SW 1271 (cell line): ENCODE results near the gene AK1.
"Not testable (repeated sequence)": the region's sequence is repeated elsewhere in the genome, so short reads cannot be mapped to it uniquely, and the experiment has no call there.

Experiments used
- DNase-seq, 2 experiments: peaks; one replicate each; lab custom pipeline; 2025; lab: John Stamatoyannopoulos, UW

Gene AK1

GRCh38 chr9:127884427-127884911 lies 7.0 kb upstream of the AK1 start:
- no peak for DNase-seq

- no peak for DNase-seq
Measured at GRCh38 chr9:127883959-127884358, 6.5 kb upstream of the AK1 start.

GRCh38 chr9:127881715-127882114 lies 4.2 kb upstream of the AK1 start:
- not testable (repeated sequence) for DNase-seq

GRCh38 chr9:127880143-127880542 lies 2.7 kb upstream of the AK1 start:
- no peak for DNase-seq

- no peak for DNase-seq
Measured at GRCh38 chr9:127878652-127879390, 1.3 kb upstream of the AK1 start.

- DNase-seq: no peak
Measured at GRCh38 chr9:127878001-127878651, 651 bp upstream of the AK1 start.

GRCh38 chr9:127876764-127877562 lies 512 bp downstream of the AK1 start:
- no peak for DNase-seq

- no peak for DNase-seq
Measured at GRCh38 chr9:127876026-127876763, 1.3 kb downstream of the AK1 start.

GRCh38 chr9:127875306-127875966 lies 2.0 kb downstream of the AK1 start:
- no peak for DNase-seq

GRCh38 chr9:127874301-127875221 lies 2.9 kb downstream of the AK1 start:
- no peak for DNase-seq

GRCh38 chr9:127873886-127874285 lies 3.6 kb downstream of the AK1 start:
- DNase-seq: no peak

GRCh38 chr9:127873223-127873691 lies 4.2 kb downstream of the AK1 start:
- no peak for DNase-seq

GRCh38 chr9:127872369-127873222 lies 4.9 kb downstream of the AK1 start:
- no peak for DNase-seq

GRCh38 chr9:127871531-127871930 lies 5.9 kb downstream of the AK1 start:
- DNase-seq: no peak

GRCh38 chr9:127870887-127871286 lies 6.6 kb downstream of the AK1 start:
- no peak for DNase-seq

GRCh38 chr9:127870153-127870491 lies 7.4 kb downstream of the AK1 start:
- DNase-seq: not testable (repeated sequence)

GRCh38 chr9:127869310-127870152 lies 7.9 kb downstream of the AK1 start:
- DNase-seq: peak; percentile 76 to 79

- no peak for DNase-seq
Measured at GRCh38 chr9:127868278-127868902, 9.1 kb downstream of the AK1 start.
